ENCODE data around the gene IQGAP2. TPM values are rescaled to one million over a fixed set of nuclear protein-coding genes. Genes with fewer than 3 reads are reported as not detected.

IQGAP2 gene
- total RNA-seq, 1 donor from 2014 or later = 20.7 TPM

DNA sequence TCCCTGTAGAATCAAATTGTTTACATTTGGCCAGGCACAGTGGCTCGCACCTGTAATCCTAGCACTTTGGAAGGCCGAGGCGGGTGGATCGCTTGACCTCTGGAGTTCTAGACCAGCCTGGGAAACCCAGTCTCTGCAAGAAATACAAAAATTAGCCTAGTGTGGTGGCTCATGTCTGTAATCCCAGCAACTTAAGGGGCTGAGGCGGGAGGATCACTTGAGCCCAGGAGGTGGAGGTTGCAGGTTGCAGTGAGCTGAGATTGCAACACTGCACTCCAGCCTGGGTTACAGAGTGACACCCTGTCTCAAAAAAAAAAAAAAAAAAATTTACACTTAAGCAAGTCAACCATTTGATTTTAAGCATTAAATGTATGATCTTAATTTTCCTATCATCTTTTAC lies 17.5 kb upstream of the IQGAP2 start:
- no peak for DNase-seq

DNA sequence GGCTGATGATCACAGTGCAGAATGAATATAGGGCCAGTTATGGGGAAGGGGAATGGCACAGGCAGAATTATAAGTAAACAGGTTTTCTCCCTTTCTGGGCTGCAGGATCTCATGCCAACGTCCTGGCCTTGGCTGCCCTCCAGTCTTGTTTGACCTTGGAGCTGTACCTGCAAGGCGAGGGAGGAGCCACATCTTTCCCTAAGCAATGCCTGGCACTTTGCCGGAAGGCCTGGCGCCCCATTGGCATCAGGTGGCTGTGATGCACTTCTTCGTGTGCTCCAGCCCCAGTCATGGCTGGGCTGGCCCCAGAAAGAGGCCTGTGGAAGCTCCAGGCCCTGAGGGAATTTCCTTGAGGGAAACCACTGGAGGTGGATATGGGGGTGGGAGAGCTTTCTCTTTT lies 16.7 kb upstream of the IQGAP2 start:
- DNase-seq = no peak

DNA sequence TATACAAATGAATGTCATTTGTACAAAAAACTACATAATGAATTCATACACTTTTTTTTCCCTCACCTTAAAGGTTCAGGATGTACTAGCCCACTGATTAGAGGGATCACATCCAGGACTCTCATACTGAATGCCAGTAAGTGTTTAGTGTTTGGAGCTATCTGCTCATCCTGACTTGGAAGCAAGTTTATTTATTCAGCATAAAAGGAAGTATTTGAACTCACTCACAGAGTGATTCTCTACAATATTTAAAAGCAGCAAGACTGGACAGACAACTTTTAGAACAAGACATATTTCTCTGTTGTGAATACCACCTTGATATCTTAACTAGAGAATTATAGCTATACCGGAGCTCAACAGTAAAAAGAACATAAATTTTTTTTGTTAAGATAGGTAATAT lies 14.8 kb upstream of the IQGAP2 start:
- no peak for DNase-seq

DNA sequence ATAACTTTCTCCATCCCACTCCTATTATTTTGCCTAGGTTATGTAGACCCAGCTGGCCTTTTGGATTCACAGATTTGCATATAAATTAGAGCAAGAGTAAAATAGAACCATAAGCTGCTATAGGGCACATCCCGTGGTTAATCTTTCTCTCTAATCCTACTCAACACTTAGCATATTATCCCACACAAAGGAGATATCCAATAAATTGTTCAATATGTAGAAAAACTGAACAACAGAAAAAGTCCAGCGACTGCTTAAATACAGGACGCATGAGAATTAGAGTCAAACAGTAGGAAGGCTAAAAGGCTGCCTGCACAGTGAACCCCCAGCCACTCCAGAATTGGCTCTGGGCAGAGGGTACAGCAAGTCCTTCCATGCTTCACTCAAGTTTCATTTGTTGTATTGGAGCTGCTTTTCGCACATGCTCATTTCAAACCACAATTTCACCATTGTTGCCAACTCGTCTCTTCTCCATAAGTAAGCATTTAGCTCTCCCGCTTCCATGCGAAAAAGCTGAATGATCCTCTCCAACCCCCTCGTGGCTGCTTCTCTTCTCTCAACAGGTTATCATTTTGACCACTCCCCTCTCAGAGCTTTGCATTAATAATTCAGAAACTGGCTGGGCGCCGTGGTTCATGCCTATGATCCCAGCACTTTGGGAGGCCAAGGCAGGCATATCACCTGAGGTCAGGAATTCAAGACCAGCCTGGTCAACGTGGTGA lies 14.1 kb upstream of the IQGAP2 start:
- no peak for DNase-seq

DNA sequence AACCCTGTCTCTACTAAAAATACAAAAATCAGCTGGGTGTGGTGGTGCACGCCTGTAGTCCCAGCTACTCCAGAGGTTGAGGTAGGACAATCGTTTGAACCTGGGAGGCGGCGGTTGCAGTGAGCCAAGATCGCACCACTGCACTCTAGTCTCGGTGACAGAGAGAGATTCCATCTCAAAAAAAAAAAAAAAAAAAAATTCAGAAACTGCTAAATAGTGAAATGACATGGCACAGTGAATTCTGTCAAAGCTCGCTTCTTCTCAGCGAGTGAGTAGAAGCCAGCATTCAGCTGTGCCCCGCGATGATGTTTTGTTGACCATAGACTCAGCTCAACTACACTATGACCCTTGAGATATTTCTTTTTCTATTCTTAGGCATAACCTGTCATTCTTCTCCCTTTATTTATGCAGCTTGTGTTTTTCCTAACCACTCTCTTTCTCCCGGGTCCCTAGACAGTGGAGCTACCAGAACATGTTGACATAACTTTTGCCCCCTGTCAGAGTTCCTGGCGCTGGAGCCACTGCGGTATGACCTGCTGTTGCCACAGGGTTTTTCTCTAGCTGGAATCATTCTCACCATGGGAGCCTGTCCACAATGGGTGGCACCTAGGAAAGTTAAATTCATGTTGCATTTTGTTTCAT lies 13.5 kb upstream of the IQGAP2 start:
- DNase-seq = no peak

DNA sequence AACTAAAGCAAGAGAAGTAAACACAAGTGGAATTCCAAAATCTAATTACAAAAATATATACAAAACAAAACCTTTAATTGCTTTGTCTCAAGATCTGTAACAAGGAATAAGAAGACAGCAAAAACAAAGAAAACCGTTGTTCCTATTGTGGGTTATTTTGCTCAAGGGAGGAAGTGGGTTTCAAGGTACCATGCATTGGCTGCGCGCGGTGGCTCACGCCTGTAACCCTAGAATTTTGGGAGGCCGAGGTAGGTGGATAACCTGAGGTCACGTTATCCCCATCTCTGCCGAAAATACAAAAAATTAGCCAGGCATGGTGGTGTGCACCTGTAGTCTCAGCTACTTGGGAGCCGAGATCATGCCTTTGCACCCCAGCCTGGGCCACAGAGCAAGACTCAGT lies 12.1 kb upstream of the IQGAP2 start:
- DNase-seq = no peak

DNA sequence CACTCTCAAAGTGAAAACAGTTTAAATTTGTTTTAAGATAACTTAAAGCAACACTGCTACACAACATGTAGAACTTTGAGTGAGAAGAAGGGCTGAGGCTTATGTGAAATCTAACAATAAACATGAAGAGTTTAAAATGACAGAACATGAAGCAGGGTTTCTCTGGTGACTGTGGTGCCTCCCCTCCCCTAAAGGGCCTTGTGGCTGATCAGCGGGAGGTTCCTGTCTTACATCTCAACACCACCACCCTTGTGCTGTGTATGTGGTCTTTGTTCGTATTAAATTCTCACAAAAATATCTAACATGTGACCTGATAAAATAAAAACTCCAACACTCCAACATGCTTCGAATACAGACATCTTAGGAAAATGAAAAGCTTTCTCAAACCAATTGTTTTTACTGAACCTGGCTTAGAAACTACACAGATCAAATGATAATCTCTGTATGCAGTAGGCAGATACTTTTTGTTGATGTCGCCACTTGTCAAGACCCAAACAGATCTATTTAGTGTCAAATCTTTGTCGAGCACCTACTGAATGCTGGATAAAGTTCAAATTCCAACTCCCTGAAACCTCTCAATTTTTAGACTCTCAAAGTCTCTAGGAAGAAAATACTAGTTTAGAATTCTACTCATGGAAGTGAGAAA lies 9.9 kb upstream of the IQGAP2 start:
- DNase-seq = no peak

DNA sequence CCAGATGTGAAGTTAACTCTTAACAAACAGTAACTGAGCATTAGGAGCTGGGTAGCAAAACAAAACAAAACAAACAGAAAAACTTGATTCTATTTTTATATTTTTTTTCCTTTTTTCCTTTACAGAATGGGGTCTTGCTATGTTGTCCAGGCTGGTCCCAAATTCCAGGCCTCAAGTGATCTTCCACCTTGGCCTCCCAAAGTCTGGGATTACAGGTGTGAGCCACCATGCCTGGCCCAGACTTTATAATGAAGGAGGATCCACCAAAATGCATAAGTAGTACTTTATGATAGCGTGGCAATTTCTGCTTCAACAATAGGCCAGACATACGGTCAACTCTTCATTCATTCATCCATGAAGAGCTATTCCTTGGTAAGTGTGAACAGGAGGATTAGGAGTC lies 5.9 kb upstream of the IQGAP2 start:
- no peak for DNase-seq

DNA sequence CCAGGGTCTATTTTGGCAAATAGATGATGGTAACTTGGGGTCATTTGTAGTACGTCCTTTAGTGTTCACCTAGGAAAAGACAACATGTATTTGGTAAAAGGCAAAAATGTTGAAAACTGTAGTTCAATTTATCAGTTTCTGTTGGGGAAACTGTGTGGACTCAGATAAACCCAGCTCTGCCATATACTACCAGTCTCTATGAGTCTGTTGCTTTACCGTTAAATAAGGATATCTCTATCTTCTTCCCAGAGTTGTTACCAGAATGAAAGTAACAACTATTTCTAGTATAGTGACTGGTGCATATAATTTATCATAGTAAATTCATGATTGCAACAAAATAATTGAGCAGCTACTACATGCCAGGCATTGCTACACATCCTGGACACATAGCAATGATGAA lies 3.8 kb upstream of the IQGAP2 start:
- no peak for DNase-seq

DNA sequence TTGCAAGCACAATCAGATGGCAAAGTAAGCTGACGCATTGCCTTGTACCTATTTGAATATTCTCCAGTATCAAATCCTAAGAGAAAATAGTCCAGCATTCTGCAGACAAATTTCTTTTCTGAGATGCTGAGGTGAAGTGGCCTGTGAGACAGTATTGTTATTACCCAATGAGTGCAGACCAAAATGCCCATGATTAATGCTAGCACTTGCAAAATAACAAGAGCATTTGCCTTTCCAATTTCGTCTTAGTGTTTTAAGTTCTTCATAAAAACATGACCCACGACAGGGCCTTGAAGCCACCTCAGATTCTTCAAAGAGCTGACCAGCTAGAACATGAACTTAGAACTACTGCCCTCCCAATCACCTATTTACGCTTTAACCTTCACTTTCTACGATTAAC lies 2.6 kb upstream of the IQGAP2 start:
- DNase-seq = no peak

DNA sequence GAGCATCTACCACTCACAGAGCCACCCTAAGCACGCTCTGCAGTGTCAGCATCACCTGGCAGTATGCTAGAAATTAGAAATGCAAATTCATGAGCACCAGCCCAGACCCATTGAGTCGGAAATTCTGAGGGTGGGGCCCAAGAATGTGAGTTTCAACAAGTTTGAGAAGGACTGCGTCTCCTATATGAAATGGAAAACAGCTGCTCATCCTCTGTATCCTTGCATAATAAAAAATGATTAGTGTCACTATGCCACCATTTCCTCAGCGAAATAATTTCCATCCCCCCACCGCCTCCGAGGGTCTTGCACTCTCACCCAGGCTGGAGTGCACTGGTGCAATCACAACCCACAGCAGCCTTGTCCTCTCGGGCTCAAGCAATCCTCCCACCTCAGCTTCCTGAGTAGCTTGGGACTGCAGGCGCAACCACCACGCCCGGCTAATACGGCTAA lies 1.3 kb upstream of the IQGAP2 start:
- DNase-seq = no peak

DNA sequence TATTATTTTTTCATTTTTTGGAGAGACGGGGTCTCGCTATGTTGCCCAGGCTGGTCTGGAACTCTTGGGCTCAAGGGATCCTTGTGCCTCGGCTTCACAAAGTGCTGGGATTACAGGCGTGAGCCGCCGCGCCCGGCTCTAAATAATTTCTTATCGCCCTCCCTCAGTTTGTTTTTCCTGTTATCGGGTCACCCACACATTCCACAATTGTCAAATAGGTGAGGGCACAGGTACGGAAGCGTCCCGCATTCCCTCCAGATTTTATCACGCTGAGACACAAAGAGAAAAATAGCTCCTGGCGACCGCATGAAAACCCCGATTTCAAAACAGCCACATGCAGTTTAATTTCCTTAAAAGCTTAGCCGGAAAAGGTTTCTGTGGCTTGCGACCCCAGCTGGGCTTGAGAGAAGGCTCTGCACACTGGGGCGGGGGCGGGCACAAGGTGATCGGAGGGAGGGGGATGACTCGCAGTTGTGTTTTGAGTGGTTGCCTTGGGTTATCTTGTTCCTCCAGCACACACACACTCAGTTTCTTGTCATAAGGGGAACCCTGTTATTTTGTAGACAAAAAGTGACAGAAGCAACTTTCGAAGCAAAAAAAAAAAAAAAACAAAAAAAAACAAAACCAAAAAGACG lies 717 bp upstream of the IQGAP2 start:
- DNase-seq = no peak

DNA sequence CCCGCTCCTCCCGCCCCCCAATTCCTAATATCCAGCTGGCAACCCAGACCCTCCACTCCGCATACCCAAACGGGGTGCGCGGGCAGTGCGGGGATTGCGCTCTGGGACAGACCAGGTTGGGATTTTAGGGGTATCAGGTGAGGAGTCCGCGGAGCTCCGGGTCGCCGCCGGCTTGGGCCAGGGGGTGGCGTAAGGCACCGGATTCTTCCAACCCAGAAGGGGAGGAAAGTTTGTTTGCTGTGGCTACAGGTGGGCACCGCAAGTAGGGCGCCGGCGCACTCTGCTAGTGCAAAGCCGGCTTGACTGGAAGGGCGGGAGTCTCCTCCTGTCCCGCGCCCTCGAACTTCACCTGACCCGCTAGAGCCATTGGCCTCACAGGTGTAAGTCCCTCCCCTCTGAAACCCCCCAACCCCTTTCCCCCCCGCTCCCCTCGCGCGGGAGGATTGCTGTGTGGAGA lies 709 bp downstream of the IQGAP2 start:
- no peak for DNase-seq

DNA sequence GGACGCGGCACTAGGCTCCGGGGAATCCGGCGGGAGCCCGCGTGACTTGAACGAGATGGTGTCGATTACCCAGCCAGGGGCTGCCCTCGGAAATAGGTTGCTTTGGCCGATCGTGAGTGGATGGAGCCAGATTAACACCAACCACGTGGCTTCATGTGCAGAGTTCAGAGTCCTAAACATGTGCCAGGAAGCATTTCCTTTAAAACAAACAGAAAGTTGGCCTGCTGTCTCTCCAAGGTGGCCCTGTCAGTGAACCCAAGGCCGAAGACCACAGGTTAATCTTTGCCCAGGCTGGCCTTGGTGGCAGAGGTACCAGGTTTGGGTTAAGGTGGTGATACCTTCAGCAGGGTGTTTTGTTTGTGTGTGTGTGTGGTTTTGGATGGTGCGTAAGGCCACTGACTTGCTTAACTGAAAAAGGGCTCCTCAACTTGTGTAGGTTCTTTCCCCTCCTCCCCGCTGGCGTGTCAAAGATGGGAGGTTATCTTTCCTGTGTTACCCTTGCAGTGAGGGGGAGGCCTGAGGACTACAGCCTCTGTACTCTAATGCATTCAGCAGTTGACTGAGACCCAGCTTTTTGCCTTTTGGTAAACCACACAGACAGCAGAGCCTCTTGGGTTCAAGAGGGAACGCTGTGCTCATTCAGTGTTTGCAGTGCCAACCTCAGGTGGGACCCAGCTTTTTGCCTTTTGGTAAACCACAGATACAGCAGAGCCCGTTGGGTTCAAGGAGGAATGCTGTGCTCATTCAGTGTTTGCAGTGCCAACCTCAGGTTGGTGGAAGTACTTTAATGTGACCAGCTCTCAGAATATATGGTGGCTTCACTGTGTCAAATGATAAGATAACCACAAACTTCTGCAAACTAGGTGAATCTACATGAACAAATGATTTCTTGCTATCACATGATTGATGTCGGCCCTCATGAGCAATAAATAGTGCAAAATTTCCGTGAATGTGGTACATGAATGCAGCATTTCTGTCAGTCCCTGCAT lies 1.4 kb downstream of the IQGAP2 start:
- DNase-seq = no peak

DNA sequence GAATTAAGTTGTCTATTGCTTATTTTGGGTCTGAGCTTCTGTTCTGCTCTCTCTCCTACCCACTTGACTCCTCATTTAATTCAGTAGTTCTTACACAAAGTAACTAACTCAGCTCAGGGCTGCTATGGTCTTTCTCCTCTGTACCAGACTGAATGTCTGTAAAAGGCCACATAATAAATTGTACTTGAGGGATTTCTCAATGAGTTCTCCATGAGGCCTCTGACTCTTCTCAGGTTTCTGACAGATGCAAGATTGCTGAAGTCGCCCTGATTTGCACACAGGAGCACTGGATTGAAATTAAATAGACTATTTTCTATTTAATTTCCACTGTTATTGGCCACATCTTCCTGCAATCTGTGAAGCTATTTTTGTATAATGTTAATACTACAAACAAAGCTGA lies 2.9 kb downstream of the IQGAP2 start:
- no peak for DNase-seq

DNA sequence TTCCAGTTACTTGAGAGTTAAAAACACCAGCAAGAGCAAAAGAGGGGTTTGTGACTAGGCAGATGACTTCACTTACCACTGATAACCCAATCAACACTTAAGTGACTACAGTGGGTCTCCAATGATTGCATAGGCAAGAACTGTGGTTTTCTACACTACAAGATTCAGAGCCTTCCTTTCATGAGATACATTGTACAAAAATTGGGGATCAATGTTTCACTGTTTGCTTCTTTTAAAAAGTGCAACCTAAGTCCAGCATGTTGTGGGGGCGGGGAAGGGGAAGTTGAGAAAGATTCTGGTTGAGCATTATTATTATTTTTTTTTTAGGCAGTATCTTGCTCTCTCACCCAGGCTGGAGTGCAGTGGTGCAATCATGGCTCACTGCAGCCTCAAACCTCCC lies 3.6 kb downstream of the IQGAP2 start:
- no peak for DNase-seq

DNA sequence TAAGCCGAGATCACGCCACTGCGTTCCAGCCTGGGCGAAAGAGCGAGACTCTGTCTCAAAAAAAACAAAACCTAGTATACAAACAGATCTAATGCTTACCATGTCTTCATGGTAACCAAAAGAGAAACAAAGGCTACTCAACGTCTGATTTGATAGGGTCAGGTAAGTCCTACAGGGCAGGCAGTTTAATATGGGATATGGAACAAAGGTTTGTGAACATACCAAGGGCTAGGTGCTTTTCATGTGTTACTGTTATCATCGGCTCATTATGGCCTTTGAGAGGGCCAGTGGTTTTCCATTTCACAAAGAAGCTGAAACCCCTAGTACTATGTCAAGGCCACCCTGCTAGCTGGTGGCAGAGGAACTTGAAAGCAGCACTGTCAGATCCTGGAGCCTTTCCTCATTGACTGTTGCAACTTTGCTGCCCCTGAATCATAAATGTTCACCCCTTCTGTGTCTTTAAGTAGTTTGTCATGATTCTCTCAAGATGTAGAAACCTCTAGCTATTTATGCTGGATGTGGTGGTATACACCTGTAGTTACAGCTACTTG lies 5.1 kb downstream of the IQGAP2 start:
- no peak for DNase-seq

DNA sequence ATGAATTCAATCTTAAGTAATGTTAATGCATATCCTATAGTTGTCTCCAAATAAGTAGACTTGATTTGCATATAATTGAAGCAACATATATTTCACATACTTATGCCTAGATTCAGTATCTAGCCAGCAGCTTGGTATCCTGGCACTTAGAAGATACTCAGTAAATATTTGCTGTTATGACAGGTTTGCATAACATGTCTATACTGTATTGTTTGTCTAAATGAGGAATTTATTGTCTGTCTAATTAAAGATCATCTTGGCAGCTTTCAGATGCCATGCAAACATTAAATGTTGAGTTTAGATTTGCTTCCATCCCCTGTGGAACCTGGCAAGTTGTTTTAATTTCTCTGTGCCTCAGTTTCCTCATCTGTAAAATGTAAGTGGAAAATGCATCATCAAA lies 9.4 kb downstream of the IQGAP2 start:
- no peak for DNase-seq

DNA sequence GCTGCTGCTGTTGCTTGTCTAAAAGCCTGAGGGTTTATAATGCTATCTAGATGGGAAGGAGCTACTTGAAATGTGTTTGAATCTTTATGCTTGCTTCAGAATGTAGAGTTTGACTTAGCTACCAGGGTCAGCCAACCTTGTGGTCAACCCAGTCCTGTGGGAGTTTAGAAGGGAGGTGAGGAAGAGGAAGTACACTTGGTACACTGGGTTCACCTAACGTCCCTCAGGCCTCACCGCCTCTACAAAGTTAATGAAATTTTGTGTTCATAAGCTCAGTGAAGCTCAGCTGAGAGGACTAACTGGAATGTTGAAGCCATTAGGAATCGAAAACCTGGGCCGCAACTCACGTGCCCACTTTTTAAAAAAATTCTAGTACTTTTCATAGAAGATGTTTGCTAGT lies 10.7 kb downstream of the IQGAP2 start:
- no peak for DNase-seq

DNA sequence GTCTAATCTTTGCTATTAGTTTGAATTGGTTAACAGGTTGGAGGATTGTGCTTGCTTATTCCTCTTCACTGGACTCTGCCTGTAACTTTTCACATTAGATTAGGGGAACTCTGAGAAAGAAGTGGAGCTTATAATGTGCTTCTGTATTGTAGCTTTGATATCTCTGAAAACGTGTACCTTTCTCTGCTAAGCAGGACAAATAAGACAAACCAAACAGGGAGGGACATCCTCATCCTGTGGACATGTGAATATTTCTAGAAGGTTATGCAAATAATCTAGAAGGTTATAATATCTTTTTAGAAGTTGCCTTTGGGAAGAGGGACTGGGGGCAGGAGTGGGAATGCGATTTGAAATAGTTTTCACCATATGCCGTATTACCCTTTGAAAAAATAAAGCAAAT lies 11.7 kb downstream of the IQGAP2 start:
- no peak for DNase-seq

DNA sequence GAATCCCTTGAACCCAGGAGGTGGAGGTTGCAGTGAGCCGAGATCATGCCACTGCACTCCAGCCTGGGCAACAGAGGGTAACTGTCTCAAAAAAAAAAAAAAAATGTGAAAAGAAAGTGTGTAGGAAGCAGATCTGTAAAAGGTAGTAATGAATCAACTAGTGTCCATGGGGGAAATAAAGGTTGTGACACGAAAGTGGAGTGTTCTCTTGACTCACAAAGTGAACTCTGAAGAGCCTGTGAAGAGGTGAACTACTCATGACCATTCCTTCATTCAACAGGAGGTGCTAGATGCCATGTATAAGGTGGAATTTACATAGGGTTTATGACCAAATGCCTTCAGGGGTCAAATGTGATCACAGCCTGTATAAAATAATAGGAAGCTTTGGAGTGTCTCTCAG lies 12.8 kb downstream of the IQGAP2 start:
- no peak for DNase-seq

All from occipital lobe (tissue), 2 donors.